Measurements from ENCODE around the gene RAI14.

- TF ChIP-seq CTCF (IDR thresholded peaks at IDR 0.05), result no peak
- TF ChIP-seq POLR2A (IDR thresholded peaks at IDR 0.05), result no peak
- no peak for TF ChIP-seq POLR2AphosphoS5 (IDR thresholded peaks at IDR 0.05; ENCODE audit: insufficient read depth in 1 of 2, low read depth in 1 of 2)
Observed at GRCh38 chr5:34684980-34685352, 28.8 kb downstream of the RAI14 start.

All from vagina (tissue), 2 donors.